ENCODE measurements around the gene ACSM2A. TPM values are rescaled to one million over a fixed set of nuclear protein-coding genes. Genes with fewer than 3 reads are reported as not detected.

The ACSM2A gene
- total and polyA plus RNA-seq, 2 of the 4 experiments (the other 2 are of a cell fraction), result not detected

DNA sequence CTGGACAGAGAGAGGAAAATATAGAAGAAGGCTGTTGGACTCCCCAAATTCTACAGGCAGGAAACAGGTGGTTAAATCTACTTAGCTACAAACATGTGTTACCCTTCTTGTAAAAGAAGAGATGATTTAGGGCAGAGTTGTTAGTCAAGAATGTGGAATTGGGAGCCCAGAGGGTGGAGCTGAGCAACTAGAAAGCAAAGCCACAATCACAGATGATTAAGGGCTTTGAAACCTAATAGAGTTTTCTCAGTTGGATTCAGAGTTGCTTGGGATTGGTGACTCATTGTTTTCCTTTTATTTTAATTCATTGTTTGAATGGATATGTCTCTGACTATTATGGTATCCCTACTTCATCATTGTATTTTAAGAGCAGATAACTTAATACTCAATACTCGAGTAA is 35.8 kb upstream of the ACSM2A start:
- Histone ChIP-seq H3K18ac (ENCODE audit: low read depth, low read length) (no peak overlapping the region), H4K8ac (ENCODE audit: low read depth in 2 of 2, low read length in 2 of 2) (no peak overlapping the region), H3K14ac (replicated peaks; ENCODE audit: low read depth, low read length) (no peak overlapping the region), H2AK5ac (ENCODE audit: low read depth, low read length) (no peak overlapping the region), H2AFZ (replicated peaks; ENCODE audit: low read length, poor library complexity) (no peak overlapping the region), H3K4me3 (ENCODE audit: insufficient read depth, low read depth, low read length) (no peak overlapping the region), H2BK5ac (ENCODE audit: low read depth, low read length, poor library complexity, severe bottlenecking) (no peak overlapping the region), H3K36me3 (ENCODE audit: control insufficient read depth, insufficient read depth, low read length) (no peaks in the 10 kb centered on the region), H3K56ac (ENCODE audit: extremely low read depth, insufficient read depth, low read length) (no peak overlapping the region), H4K20me1 (ENCODE audit: insufficient read depth, low read length) (no peaks in the 10 kb centered on the region), H3K79me1 (ENCODE audit: low read depth in 1 of 2, low read length in 2 of 2) (no peaks in the 10 kb centered on the region), H2AK9ac (replicated peaks; ENCODE audit: low read depth, low read length, poor library complexity) (no peak overlapping the region), H3K9me3 (ENCODE audit: control insufficient read depth, insufficient read depth, low read length) (peaks cover 3% of the 10 kb centered on the region; the same call in 1 of the 2 replicates), H3K4ac (ENCODE audit: low read depth, low read length) (no peak overlapping the region), H3K27ac (ENCODE audit: insufficient read depth, low read length) (no peak overlapping the region), H2BK120ac (ENCODE audit: low read depth, low read length) (no peak overlapping the region), H4K91ac (ENCODE audit: insufficient read depth, low read depth, low read length) (no peak overlapping the region), H3K4me2 (ENCODE audit: low read depth, low read length) (no peak overlapping the region), H3K9ac (ENCODE audit: low read depth, low read length) (no peak overlapping the region), H3K4me1 (ENCODE audit: control insufficient read depth, insufficient read depth, low read length) (no peaks in the 10 kb centered on the region), H3K23ac (ENCODE audit: low read depth, low read length) (no peak overlapping the region), H3K27me3 (ENCODE audit: control insufficient read depth, insufficient read depth, low read length) (no peaks in the 10 kb centered on the region), H2BK20ac (ENCODE audit: low read depth, low read length) (no peak overlapping the region), H2BK15ac (ENCODE audit: low read depth, low read length) (no peak overlapping the region), H3K9me1 (ENCODE audit: insufficient read depth, low read length) (no peaks in the 10 kb centered on the region), H4K5ac (ENCODE audit: low read depth, low read length) (no peak overlapping the region)
- ATAC-seq (ENCODE audit: low read depth), result no peak
- no peak for DNase-seq
- no CpG with 5 or more reads among the region's 1 CpG for WGBS, 2 experiments (ENCODE audit: extremely low coverage in 2 of 2, insufficient read length in 1 of 2)
- dilution Hi-C loops (cut with HindIII; ENCODE audit: low sequenced_read_pairs, unreplicated experiment), result no loop called here
- TF ChIP-seq, protein P1, sequence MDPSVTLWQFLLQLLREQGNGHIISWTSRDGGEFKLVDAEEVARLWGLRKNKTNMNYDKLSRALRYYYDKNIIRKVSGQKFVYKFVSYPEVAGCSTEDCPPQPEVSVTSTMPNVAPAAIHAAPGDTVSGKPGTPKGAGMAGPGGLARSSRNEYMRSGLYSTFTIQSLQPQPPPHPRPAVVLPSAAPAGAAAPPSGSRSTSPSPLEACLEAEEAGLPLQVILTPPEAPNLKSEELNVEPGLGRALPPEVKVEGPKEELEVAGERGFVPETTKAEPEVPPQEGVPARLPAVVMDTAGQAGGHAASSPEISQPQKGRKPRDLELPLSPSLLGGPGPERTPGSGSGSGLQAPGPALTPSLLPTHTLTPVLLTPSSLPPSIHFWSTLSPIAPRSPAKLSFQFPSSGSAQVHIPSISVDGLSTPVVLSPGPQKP (IDR thresholded peaks at IDR 0.05; ENCODE audit: borderline replicate concordance, low read depth, low read length), result no peak
- TF ChIP-seq SMC3 (IDR thresholded peaks at IDR 0.05; ENCODE audit: low read depth, low read length) (no peak), RAD21 (IDR thresholded peaks at IDR 0.05; ENCODE audit: low read length) (no peak), BHLHE40 (IDR thresholded peaks at IDR 0.05; ENCODE audit: low read depth, low read length) (no peak), MAFK (IDR thresholded peaks at IDR 0.05; ENCODE audit: low read depth, low read length) (no peak), MXI1 (IDR thresholded peaks at IDR 0.05; ENCODE audit: borderline replicate concordance, low read depth, low read length) (no peak), CEBPB (IDR thresholded peaks at IDR 0.05; ENCODE audit: low read depth, low read length) (no peak), MAZ (IDR thresholded peaks at IDR 0.05; ENCODE audit: borderline replicate concordance, low read depth, low read length) (no peak), RFX5 (IDR thresholded peaks at IDR 0.05; ENCODE audit: low read depth, low read length) (no peak), FOS (IDR thresholded peaks at IDR 0.05; ENCODE audit: low read depth, low read length) (no peak)
- TF ChIP-seq, protein P2, sequence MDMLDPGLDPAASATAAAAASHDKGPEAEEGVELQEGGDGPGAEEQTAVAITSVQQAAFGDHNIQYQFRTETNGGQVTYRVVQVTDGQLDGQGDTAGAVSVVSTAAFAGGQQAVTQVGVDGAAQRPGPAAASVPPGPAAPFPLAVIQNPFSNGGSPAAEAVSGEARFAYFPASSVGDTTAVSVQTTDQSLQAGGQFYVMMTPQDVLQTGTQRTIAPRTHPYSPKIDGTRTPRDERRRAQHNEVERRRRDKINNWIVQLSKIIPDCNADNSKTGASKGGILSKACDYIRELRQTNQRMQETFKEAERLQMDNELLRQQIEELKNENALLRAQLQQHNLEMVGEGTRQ (IDR thresholded peaks at IDR 0.05; ENCODE audit: low read depth, low read length), result no peak
- TF ChIP-seq, protein P3, sequence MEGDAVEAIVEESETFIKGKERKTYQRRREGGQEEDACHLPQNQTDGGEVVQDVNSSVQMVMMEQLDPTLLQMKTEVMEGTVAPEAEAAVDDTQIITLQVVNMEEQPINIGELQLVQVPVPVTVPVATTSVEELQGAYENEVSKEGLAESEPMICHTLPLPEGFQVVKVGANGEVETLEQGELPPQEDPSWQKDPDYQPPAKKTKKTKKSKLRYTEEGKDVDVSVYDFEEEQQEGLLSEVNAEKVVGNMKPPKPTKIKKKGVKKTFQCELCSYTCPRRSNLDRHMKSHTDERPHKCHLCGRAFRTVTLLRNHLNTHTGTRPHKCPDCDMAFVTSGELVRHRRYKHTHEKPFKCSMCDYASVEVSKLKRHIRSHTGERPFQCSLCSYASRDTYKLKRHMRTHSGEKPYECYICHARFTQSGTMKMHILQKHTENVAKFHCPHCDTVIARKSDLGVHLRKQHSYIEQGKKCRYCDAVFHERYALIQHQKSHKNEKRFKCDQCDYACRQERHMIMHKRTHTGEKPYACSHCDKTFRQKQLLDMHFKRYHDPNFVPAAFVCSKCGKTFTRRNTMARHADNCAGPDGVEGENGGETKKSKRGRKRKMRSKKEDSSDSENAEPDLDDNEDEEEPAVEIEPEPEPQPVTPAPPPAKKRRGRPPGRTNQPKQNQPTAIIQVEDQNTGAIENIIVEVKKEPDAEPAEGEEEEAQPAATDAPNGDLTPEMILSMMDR (conservative IDR thresholded peaks at IDR 0.05; ENCODE audit: low read depth, low read length), result no peak
- intact Hi-C loops (cut with micrococcal nuclease), result no loop called here
- POLR2A ChIA-PET (ENCODE audit: unreplicated experiment), result no interaction called here
- no TSS peak for BruUV-seq (replicated peaks)
- CTCF ChIA-PET, result no interaction called here
- in situ Hi-C loops (cut with MboI; ENCODE audit: low sequenced_read_pairs), result no loop called here
